Measurements from ENCODE around the gene FAF2. TPM values are rescaled to one million over a fixed set of nuclear protein-coding genes. Genes with fewer than 3 reads are reported as not detected.
"Not testable (repeated sequence)": the region's sequence is repeated elsewhere in the genome, so short reads cannot be mapped to it uniquely, and the experiment has no call there.

The FAF2 gene
- total RNA-seq, 2 experiments from 2014 or later, result 27.5 to 30.1 TPM

GRCh38 chr5:176405656-176406435 lies 42.3 kb upstream of the FAF2 start:
- Histone ChIP-seq H3K36me3 (ENCODE audit: insufficient read depth, low read length) (peaks cover 39% of the 10 kb centered on the region), H3K4me1 (ENCODE audit: insufficient read depth, low read length) (peaks cover 3% of the 10 kb centered on the region), H3K9me3 (ENCODE audit: control insufficient read depth in 1 of 2, insufficient read depth in 1 of 2, low read length in 2 of 2) (no peaks in the 10 kb centered on the region), H3K4me3 (ENCODE audit: low read length) (no peak overlapping the region), H3K27me3 (ENCODE audit: control insufficient read depth in 1 of 2, insufficient read depth in 2 of 2, low read length in 2 of 2) (no peaks in the 10 kb centered on the region), H3K27ac (ENCODE audit: low read depth in 1 of 2, low read length in 2 of 2) (no peak overlapping the region)
- H3K9me3 Mint-ChIP-seq, result no peaks in the 10 kb centered on the region
- no peak overlapping the region for H3K4me3 Mint-ChIP-seq
- no peak overlapping the region for H3K27ac Mint-ChIP-seq
- TF ChIP-seq, protein P1, sequence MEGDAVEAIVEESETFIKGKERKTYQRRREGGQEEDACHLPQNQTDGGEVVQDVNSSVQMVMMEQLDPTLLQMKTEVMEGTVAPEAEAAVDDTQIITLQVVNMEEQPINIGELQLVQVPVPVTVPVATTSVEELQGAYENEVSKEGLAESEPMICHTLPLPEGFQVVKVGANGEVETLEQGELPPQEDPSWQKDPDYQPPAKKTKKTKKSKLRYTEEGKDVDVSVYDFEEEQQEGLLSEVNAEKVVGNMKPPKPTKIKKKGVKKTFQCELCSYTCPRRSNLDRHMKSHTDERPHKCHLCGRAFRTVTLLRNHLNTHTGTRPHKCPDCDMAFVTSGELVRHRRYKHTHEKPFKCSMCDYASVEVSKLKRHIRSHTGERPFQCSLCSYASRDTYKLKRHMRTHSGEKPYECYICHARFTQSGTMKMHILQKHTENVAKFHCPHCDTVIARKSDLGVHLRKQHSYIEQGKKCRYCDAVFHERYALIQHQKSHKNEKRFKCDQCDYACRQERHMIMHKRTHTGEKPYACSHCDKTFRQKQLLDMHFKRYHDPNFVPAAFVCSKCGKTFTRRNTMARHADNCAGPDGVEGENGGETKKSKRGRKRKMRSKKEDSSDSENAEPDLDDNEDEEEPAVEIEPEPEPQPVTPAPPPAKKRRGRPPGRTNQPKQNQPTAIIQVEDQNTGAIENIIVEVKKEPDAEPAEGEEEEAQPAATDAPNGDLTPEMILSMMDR (IDR thresholded peaks at IDR 0.05), result no peak
- POLR2A ChIA-PET, result interaction anchor here (0.8 kb wide), 1 partner anchor 43 kb away, joined by 3 read pairs; the partner anchor contains the start of gene FAF2
- DNase-seq (peak in 1 of 14 experiments; percentile 8), ATAC-seq (ENCODE audit: poor library complexity) (no peak)
- peaks cover 2% of the 10 kb centered on the region for H3K4me1 Mint-ChIP-seq (ENCODE audit: low read depth)
- H3K27me3 Mint-ChIP-seq, result no peaks in the 10 kb centered on the region
- peaks cover 48% of the 10 kb centered on the region for H3K36me3 Mint-ChIP-seq (ENCODE audit: low read depth)
- intact Hi-C loops (cut with DNase I, micrococcal nuclease), result no loop called here
- CTCF ChIA-PET, result no interaction called here

- DNase-seq (peak in 1 of 14 experiments; percentile 14), ATAC-seq (ENCODE audit: poor library complexity) (no peak)
- POLR2A ChIA-PET, result interaction anchor here (0.8 kb wide), 1 partner anchor 42 kb away, joined by 3 read pairs; the partner anchor contains the start of gene FAF2
- Histone ChIP-seq H3K36me3 (ENCODE audit: insufficient read depth, low read length) (peaks cover 35% of the 10 kb centered on the region), H3K9me3 (ENCODE audit: control insufficient read depth in 1 of 2, insufficient read depth in 1 of 2, low read length in 2 of 2) (no peaks in the 10 kb centered on the region), H3K27me3 (ENCODE audit: control insufficient read depth in 1 of 2, insufficient read depth in 2 of 2, low read length in 2 of 2) (no peaks in the 10 kb centered on the region), H3K27ac (ENCODE audit: low read depth in 1 of 2, low read length in 2 of 2) (no peak overlapping the region), H3K4me1 (ENCODE audit: insufficient read depth, low read length) (peaks cover 3% of the 10 kb centered on the region), H3K4me3 (ENCODE audit: low read length) (no peak overlapping the region)
- peaks cover 50% of the 10 kb centered on the region for H3K36me3 Mint-ChIP-seq (ENCODE audit: low read depth)
- TF ChIP-seq, protein P1 (IDR thresholded peaks at IDR 0.05), result no peak
- H3K4me1 Mint-ChIP-seq (ENCODE audit: low read depth), result peaks cover 9% of the 10 kb centered on the region
- no peak overlapping the region for H3K27ac Mint-ChIP-seq
- no peaks in the 10 kb centered on the region for H3K9me3 Mint-ChIP-seq
- H3K27me3 Mint-ChIP-seq, result no peaks in the 10 kb centered on the region
- intact Hi-C loops (cut with DNase I, micrococcal nuclease), result no loop called here
- H3K4me3 Mint-ChIP-seq, result no peak overlapping the region
- CTCF ChIA-PET, result no interaction called here
Measured at GRCh38 chr5:176406436-176407052, 41.6 kb upstream of the FAF2 start.

GRCh38 chr5:176407456-176408251 lies 40.5 kb upstream of the FAF2 start:
- ATAC-seq (ENCODE audit: poor library complexity) (no peak), DNase-seq (no peak)
- ChIA-PET POLR2A (interaction anchor here (1.3 kb wide), 1 partner anchor 46 kb away, joined by 3 read pairs; the partner anchor contains the start of gene KIAA1191), CTCF (no interaction called here)
- Mint-ChIP-seq H3K4me1 (ENCODE audit: low read depth) (peaks cover 14% of the 10 kb centered on the region), H3K27ac (no peak overlapping the region), H3K4me3 (no peak overlapping the region), H3K27me3 (no peaks in the 10 kb centered on the region), H3K9me3 (no peaks in the 10 kb centered on the region), H3K36me3 (ENCODE audit: low read depth) (peaks cover 44% of the 10 kb centered on the region)
- intact Hi-C loops (cut with DNase I, micrococcal nuclease), result no loop called here
- TF ChIP-seq, protein P1 (IDR thresholded peaks at IDR 0.05), result no peak
- Histone ChIP-seq H3K9me3 (ENCODE audit: control insufficient read depth in 1 of 2, insufficient read depth in 1 of 2, low read length in 2 of 2) (no peaks in the 10 kb centered on the region), H3K4me3 (ENCODE audit: low read length) (no peak overlapping the region), H3K27ac (ENCODE audit: low read depth in 1 of 2, low read length in 2 of 2) (no peak overlapping the region), H3K36me3 (ENCODE audit: insufficient read depth, low read length) (peaks cover 39% of the 10 kb centered on the region), H3K4me1 (ENCODE audit: insufficient read depth, low read length) (peaks cover 3% of the 10 kb centered on the region), H3K27me3 (ENCODE audit: control insufficient read depth in 1 of 2, insufficient read depth in 2 of 2, low read length in 2 of 2) (no peaks in the 10 kb centered on the region)

GRCh38 chr5:176408252-176408573 lies 40.0 kb upstream of the FAF2 start:
- H3K4me1 ChIP-seq (ENCODE audit: insufficient read depth, low read length); H3K9me3 Mint-ChIP-seq; H3K9me3 ChIP-seq (ENCODE audit: control insufficient read depth in 1 of 2, insufficient read depth in 1 of 2, low read length in 2 of 2); H3K4me3 Mint-ChIP-seq; ATAC-seq (ENCODE audit: poor library complexity); DNase-seq; H3K27ac ChIP-seq (ENCODE audit: low read depth in 1 of 2, low read length in 2 of 2); intact Hi-C loops (cut with DNase I, micrococcal nuclease); H3K4me3 ChIP-seq (ENCODE audit: low read length); H3K27me3 Mint-ChIP-seq; H3K27me3 ChIP-seq (ENCODE audit: control insufficient read depth in 1 of 2, insufficient read depth in 2 of 2, low read length in 2 of 2); H3K27ac Mint-ChIP-seq: not testable (repeated sequence)
- CTCF ChIA-PET, result interaction anchor here (0.7 kb wide), 1 partner anchor 172 kb away, joined by 3 read pairs; no protein-coding TSS in a partner anchor
- H3K36me3 ChIP-seq (ENCODE audit: insufficient read depth, low read length), result peaks cover 38% of the 10 kb centered on the region
- Mint-ChIP-seq H3K36me3 (ENCODE audit: low read depth) (peaks cover 42% of the 10 kb centered on the region), H3K4me1 (ENCODE audit: low read depth) (peaks cover 18% of the 10 kb centered on the region)
- POLR2A ChIA-PET, result interaction anchor here (1.3 kb wide), 1 partner anchor 46 kb away, joined by 3 read pairs; the partner anchor contains the start of gene KIAA1191
